SK-N-SH (cell line): ENCODE results near the gene NBEA.

Experiments
- JUND ChIP-seq: IDR thresholded peaks from 2 replicates; pipeline ENCODE4 v1.4.0; 2012
- TAF1 ChIP-seq: IDR thresholded peaks from 2 replicates; pipeline ENCODE4 v1.6.1; 2012; ENCODE audit warnings: low read depth, mild to moderate bottlenecking, low read length, moderate library complexity, borderline replicate concordance
- TF ChIP-seq, protein P1 (sequence below): fragments of 200-600 bp; sonication (generic); IDR thresholded peaks from 2 replicates; pipeline ENCODE4 v1.6.1; 2017; ENCODE audit warnings: antibody characterized with exemption, mild to moderate bottlenecking, moderate library complexity
- TF ChIP-seq, protein P2 (sequence below): IDR thresholded peaks from 2 replicates; pipeline ENCODE4 v1.4.0; 2012; ENCODE audit warnings: low read depth, borderline replicate concordance
- TF ChIP-seq, protein P3 (sequence below): IDR thresholded peaks from 2 replicates; pipeline ENCODE4 v1.6.1; 2012; ENCODE audit warnings: mild to moderate bottlenecking, low read depth, low read length, moderate library complexity

DNA sequence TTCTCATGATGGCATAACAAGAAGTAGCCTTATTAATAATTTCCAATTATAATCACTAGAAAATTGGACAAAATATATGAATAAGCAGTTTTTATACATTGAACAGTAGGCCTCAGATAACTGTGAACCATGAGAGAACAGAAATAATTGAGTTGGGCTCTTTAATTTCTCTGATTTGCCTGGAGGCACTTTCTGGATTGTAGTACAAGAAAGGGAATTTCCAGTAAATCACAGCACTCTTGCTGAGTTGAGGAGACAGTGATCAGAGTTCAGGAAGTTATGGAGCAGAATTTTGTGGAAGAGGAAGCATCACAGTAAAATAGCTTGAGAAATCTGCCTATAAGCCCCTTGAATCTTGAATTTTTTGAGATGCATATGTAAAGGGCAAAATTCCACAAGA is 318.2 kb downstream of the NBEA start:
- TF ChIP-seq TAF1 (no peak), JUND (no peak)
- TF ChIP-seq, protein P1, sequence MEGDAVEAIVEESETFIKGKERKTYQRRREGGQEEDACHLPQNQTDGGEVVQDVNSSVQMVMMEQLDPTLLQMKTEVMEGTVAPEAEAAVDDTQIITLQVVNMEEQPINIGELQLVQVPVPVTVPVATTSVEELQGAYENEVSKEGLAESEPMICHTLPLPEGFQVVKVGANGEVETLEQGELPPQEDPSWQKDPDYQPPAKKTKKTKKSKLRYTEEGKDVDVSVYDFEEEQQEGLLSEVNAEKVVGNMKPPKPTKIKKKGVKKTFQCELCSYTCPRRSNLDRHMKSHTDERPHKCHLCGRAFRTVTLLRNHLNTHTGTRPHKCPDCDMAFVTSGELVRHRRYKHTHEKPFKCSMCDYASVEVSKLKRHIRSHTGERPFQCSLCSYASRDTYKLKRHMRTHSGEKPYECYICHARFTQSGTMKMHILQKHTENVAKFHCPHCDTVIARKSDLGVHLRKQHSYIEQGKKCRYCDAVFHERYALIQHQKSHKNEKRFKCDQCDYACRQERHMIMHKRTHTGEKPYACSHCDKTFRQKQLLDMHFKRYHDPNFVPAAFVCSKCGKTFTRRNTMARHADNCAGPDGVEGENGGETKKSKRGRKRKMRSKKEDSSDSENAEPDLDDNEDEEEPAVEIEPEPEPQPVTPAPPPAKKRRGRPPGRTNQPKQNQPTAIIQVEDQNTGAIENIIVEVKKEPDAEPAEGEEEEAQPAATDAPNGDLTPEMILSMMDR, result no peak
- TF ChIP-seq, protein P2, sequence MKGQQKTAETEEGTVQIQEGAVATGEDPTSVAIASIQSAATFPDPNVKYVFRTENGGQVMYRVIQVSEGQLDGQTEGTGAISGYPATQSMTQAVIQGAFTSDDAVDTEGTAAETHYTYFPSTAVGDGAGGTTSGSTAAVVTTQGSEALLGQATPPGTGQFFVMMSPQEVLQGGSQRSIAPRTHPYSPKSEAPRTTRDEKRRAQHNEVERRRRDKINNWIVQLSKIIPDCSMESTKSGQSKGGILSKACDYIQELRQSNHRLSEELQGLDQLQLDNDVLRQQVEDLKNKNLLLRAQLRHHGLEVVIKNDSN, result no peak
- TF ChIP-seq, protein P3, sequence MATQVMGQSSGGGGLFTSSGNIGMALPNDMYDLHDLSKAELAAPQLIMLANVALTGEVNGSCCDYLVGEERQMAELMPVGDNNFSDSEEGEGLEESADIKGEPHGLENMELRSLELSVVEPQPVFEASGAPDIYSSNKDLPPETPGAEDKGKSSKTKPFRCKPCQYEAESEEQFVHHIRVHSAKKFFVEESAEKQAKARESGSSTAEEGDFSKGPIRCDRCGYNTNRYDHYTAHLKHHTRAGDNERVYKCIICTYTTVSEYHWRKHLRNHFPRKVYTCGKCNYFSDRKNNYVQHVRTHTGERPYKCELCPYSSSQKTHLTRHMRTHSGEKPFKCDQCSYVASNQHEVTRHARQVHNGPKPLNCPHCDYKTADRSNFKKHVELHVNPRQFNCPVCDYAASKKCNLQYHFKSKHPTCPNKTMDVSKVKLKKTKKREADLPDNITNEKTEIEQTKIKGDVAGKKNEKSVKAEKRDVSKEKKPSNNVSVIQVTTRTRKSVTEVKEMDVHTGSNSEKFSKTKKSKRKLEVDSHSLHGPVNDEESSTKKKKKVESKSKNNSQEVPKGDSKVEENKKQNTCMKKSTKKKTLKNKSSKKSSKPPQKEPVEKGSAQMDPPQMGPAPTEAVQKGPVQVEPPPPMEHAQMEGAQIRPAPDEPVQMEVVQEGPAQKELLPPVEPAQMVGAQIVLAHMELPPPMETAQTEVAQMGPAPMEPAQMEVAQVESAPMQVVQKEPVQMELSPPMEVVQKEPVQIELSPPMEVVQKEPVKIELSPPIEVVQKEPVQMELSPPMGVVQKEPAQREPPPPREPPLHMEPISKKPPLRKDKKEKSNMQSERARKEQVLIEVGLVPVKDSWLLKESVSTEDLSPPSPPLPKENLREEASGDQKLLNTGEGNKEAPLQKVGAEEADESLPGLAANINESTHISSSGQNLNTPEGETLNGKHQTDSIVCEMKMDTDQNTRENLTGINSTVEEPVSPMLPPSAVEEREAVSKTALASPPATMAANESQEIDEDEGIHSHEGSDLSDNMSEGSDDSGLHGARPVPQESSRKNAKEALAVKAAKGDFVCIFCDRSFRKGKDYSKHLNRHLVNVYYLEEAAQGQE, result no peak
